SK-N-SH (cell line): Measurements from ENCODE around the gene IMPG1. TPM values are rescaled to one million over a fixed set of nuclear protein-coding genes. Genes with fewer than 3 reads are reported as not detected.

Experiments
- CTCF ChIA-PET: fragments of 300-600, 350-600 bp; formaldehyde crosslinking; extraction: SDS; loops from one replicate; lab custom pipeline; 2021; lab: Yijun Ruan, JAX
- POLR2A ChIA-PET: fragments of 350-600 bp; sonication (Branson Sonifier 250); formaldehyde crosslinking; extraction: SDS; loops from one replicate; lab custom pipeline; 2020; ENCODE audit warnings: antibody characterized with exemption, inconsistent platforms; lab: Yijun Ruan, JAX
- DNase-seq: peaks from one replicate; pipeline ENCODE4 v3.0.0; 2012
- H2AFZ ChIP-seq: fragments of 200-600 bp; sonication (generic); 2 replicates; pipeline ENCODE4 v1.8.1; 2016; ENCODE audit warnings: antibody characterized with exemption, mild to moderate bottlenecking, low read depth
- H3F3A ChIP-seq: fragments of 200-600 bp; sonication (generic); replicated peaks from 2 replicates; pipeline ENCODE3; 2016; ENCODE audit warnings: antibody characterized with exemption, mild to moderate bottlenecking; ENCODE audit not compliant: insufficient read depth
- H3K27ac ChIP-seq, 2 experiments: fragments of 200-500 bp in 1 of 2; fragments of 200-600 bp in 1 of 2; sonication (Bioruptor generic) in 1 of 2; sonication (generic), shearing (Covaris generic) in 1 of 2; 2 replicates each; pipeline versions ENCODE4 v1.5.1 to v1.6.1; 2014 to 2016; ENCODE audit warnings: low read depth in 2 of 2, inconsistent platforms in 1 of 2, low read length in 1 of 2, mild to moderate bottlenecking in 1 of 2, mixed read lengths in 1 of 2
- H3K27me3 ChIP-seq: fragments of 200-600 bp; sonication (generic), shearing (Covaris generic); 2 replicates; pipeline ENCODE4 v1.6.1; 2016; ENCODE audit warnings: mixed run types; ENCODE audit not compliant: insufficient read depth
- H3K36me3 ChIP-seq, 2 experiments: fragments of 200-500 bp in 1 of 2; fragments of 200-600 bp in 1 of 2; sonication (Bioruptor generic) in 1 of 2; sonication (generic) in 1 of 2; replicated peaks in 1 of 2; 2 replicates each; pipeline versions ENCODE3 to v1.5.1; 2014 to 2016; ENCODE audit warnings: low read length in 1 of 2, mild to moderate bottlenecking in 1 of 2; ENCODE audit not compliant: insufficient read depth in 2 of 2, control insufficient read depth in 1 of 2
- H3K4me1 ChIP-seq, 2 experiments: fragments of 200-500 bp in 1 of 2; fragments of 200-600 bp in 1 of 2; sonication (Bioruptor generic) in 1 of 2; sonication (generic), shearing (Covaris generic) in 1 of 2; 2 replicates each; pipeline versions ENCODE4 v1.5.1 to v1.6.1; 2014 to 2016; ENCODE audit warnings: low read depth in 1 of 2, low read length in 1 of 2, mixed run types in 1 of 2; ENCODE audit not compliant: insufficient read depth in 2 of 2, control insufficient read depth in 1 of 2
- H3K4me2 ChIP-seq: fragments of 200-600 bp; sonication (generic), shearing (Covaris generic); 2 replicates; pipeline ENCODE4 v1.6.1; 2017; ENCODE audit warnings: mixed run types
- H3K4me3 ChIP-seq, 2 experiments: fragments of 200-500 bp in 1 of 2; fragments of 200-600 bp in 1 of 2; sonication (Bioruptor generic) in 1 of 2; sonication (generic), shearing (Covaris generic) in 1 of 2; 2 replicates each; pipeline versions ENCODE4 v1.5.1 to v1.8.1; 2014 to 2016; ENCODE audit warnings: low read depth in 2 of 2, inconsistent platforms in 1 of 2, low read length in 1 of 2, mild to moderate bottlenecking in 1 of 2, mixed read lengths in 1 of 2, moderate library complexity in 1 of 2
- H3K79me2 ChIP-seq: fragments of 200-600 bp; sonication (generic); 2 replicates; pipeline ENCODE4 v1.8.1; 2017; ENCODE audit warnings: mild to moderate bottlenecking; ENCODE audit not compliant: insufficient read depth
- H3K9ac ChIP-seq: fragments of 200-600 bp; sonication (generic); 2 replicates; pipeline ENCODE4 v1.6.1; 2017; ENCODE audit warnings: mixed run types
- H3K9me2 ChIP-seq: fragments of 200-600 bp; sonication (generic); 2 replicates; pipeline ENCODE4 v1.6.1; 2017; ENCODE audit warnings: mixed run types
- H3K9me3 ChIP-seq: fragments of 200-600 bp; sonication (generic); 2 replicates; pipeline ENCODE4 v1.6.1; 2017; ENCODE audit warnings: mixed run types, mild to moderate bottlenecking, moderate library complexity
- H4K20me1 ChIP-seq: fragments of 200-600 bp; sonication (generic); 2 replicates; pipeline ENCODE4 v1.6.1; 2017; ENCODE audit warnings: mild to moderate bottlenecking, mixed run types; ENCODE audit not compliant: insufficient read depth
- ELF1 ChIP-seq: IDR thresholded peaks from 2 replicates; pipeline ENCODE4 v1.4.0; 2012
- FOXM1 ChIP-seq: IDR thresholded peaks from 2 replicates; pipeline ENCODE4 v1.4.0; 2012; ENCODE audit warnings: low read depth, mild to moderate bottlenecking
- GATA2 ChIP-seq: sonication (generic); formaldehyde crosslinking; IDR thresholded peaks from 2 replicates; pipeline ENCODE4 v1.5.0; 2020; ENCODE audit warnings: mild to moderate bottlenecking, missing genetic modification reagents
- NFIC ChIP-seq: IDR thresholded peaks from 2 replicates; pipeline ENCODE4 v1.4.0; 2012; ENCODE audit warnings: borderline replicate concordance
- RCOR1 ChIP-seq: fragments of 150-350 bp; IDR thresholded peaks from 2 replicates; pipeline ENCODE4 v1.6.1; 2017; ENCODE audit warnings: antibody characterized with exemption, low read length
- SIN3A ChIP-seq: IDR thresholded peaks from 2 replicates; pipeline ENCODE4 v1.6.1; 2012; ENCODE audit warnings: low read depth, mild to moderate bottlenecking, low read length, moderate library complexity, borderline replicate concordance
- SMC3 ChIP-seq: IDR thresholded peaks from 2 replicates; pipeline ENCODE4 v1.6.1; 2012; ENCODE audit warnings: low read depth, low read length, improper control_type of control experiment
- WGBS: methylation state at CpG from one replicate; pipeline ENCODE4 v1.1.6; 2017; ENCODE audit warnings: low lambda C conversion rate; 5-methylcytosine and 5-hydroxymethylcytosine counted together
- polyA plus RNA-seq, 3 experiments: library from polyadenylated mRNA; depleted of rRNA; stranded (reverse); fragments of >200 nt; gene quantifications; 2 replicates each; pipeline ENCODE4 v1.2.3, GENCODE V29; 2012
- TF ChIP-seq, protein P1 (sequence below): IDR thresholded peaks from 2 replicates; pipeline ENCODE4 v1.6.1; 2012; ENCODE audit warnings: mild to moderate bottlenecking, low read depth, low read length, moderate library complexity
- TF ChIP-seq, protein P2 (sequence below): fragments of 200-600 bp; sonication (generic); IDR thresholded peaks from 2 replicates; pipeline ENCODE4 v1.6.1; 2017; ENCODE audit warnings: antibody characterized with exemption, mild to moderate bottlenecking, moderate library complexity

IMPG1 gene
- polyA plus RNA-seq, 1 of the 3 experiments (the other 2 are of a cell fraction) = not detected

GRCh38 chr6:75940564-75940963, 131.9 kb downstream of the IMPG1 start (continued):
- TF ChIP-seq, protein P1, sequence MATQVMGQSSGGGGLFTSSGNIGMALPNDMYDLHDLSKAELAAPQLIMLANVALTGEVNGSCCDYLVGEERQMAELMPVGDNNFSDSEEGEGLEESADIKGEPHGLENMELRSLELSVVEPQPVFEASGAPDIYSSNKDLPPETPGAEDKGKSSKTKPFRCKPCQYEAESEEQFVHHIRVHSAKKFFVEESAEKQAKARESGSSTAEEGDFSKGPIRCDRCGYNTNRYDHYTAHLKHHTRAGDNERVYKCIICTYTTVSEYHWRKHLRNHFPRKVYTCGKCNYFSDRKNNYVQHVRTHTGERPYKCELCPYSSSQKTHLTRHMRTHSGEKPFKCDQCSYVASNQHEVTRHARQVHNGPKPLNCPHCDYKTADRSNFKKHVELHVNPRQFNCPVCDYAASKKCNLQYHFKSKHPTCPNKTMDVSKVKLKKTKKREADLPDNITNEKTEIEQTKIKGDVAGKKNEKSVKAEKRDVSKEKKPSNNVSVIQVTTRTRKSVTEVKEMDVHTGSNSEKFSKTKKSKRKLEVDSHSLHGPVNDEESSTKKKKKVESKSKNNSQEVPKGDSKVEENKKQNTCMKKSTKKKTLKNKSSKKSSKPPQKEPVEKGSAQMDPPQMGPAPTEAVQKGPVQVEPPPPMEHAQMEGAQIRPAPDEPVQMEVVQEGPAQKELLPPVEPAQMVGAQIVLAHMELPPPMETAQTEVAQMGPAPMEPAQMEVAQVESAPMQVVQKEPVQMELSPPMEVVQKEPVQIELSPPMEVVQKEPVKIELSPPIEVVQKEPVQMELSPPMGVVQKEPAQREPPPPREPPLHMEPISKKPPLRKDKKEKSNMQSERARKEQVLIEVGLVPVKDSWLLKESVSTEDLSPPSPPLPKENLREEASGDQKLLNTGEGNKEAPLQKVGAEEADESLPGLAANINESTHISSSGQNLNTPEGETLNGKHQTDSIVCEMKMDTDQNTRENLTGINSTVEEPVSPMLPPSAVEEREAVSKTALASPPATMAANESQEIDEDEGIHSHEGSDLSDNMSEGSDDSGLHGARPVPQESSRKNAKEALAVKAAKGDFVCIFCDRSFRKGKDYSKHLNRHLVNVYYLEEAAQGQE = no peak
- TF ChIP-seq GATA2 (CRISPR knock-in tag) = no peak

GRCh38 chr6:75937846-75938245, 134.6 kb downstream of the IMPG1 start:
- no peaks in the 10 kb centered on the region for H4K20me1 ChIP-seq
- 11% methylated on average over 2 of the region's 2 CpGs for WGBS

More at GRCh38 chr6:75937846-75938245, 134.6 kb downstream of the IMPG1 start:
- Histone ChIP-seq H3K9me3 (no peaks in the 10 kb centered on the region), H3K27me3 (no peaks in the 10 kb centered on the region; the same call in 1 of the 2 replicates), H3K4me2 (no peak overlapping the region), H2AFZ (no peak overlapping the region), H3K79me2 (no peaks in the 10 kb centered on the region), H3K27ac (no peak overlapping the region), H3K4me3 (no peak overlapping the region), H3F3A (no peaks in the 10 kb centered on the region), H3K4me1 (peaks cover 0 to 9% of the 10 kb centered on the region in 2 experiments; a peak in 1 of 4 replicates), H3K36me3 (no peaks in the 10 kb centered on the region), H3K9me2 (no peaks in the 10 kb centered on the region), H3K9ac (no peak overlapping the region)
- no peak for TF ChIP-seq FOXM1
- TF ChIP-seq NFIC = no peak
- TF ChIP-seq GATA2 (CRISPR knock-in tag) = no peak
- TF ChIP-seq ELF1 = no peak
- no peak for TF ChIP-seq SIN3A
- no peak for TF ChIP-seq SMC3
- no peak for TF ChIP-seq RCOR1
- TF ChIP-seq, protein P1 = no peak
- TF ChIP-seq, protein P2, sequence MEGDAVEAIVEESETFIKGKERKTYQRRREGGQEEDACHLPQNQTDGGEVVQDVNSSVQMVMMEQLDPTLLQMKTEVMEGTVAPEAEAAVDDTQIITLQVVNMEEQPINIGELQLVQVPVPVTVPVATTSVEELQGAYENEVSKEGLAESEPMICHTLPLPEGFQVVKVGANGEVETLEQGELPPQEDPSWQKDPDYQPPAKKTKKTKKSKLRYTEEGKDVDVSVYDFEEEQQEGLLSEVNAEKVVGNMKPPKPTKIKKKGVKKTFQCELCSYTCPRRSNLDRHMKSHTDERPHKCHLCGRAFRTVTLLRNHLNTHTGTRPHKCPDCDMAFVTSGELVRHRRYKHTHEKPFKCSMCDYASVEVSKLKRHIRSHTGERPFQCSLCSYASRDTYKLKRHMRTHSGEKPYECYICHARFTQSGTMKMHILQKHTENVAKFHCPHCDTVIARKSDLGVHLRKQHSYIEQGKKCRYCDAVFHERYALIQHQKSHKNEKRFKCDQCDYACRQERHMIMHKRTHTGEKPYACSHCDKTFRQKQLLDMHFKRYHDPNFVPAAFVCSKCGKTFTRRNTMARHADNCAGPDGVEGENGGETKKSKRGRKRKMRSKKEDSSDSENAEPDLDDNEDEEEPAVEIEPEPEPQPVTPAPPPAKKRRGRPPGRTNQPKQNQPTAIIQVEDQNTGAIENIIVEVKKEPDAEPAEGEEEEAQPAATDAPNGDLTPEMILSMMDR = no peak
- ChIA-PET POLR2A (no interaction called here), CTCF (interaction anchor here (0.7 kb wide), 1 partner anchor 62 kb away, joined by 3 read pairs; no protein-coding TSS in a partner anchor)
- no peak for DNase-seq
